Natural killer cell (primary cell): ENCODE data around the gene NAA35. TPM values are rescaled to one million over a fixed set of nuclear protein-coding genes. Genes with fewer than 3 reads are reported as not detected.

Source experiments
- ATAC-seq, 3 donors: fragments of 150-1000 bp in 2 of 3; fragments of 200-7000 bp in 1 of 3; cut with Tn5 transposase; 1 replicate in 1 of 3; 2 replicates in 2 of 3; pipeline ENCODE4 v1.10.0; 2021; ENCODE audit warnings: mild to moderate bottlenecking in 2 of 3, moderate library complexity in 2 of 3
- DNase-seq, 2 donors: peaks; one replicate each; pipeline versions ENCODE4 v3.0.0 to v3.0.0-alpha.2; 2013 to 2021; ENCODE audit warnings: mixed read lengths in 1 of 2
- H3K27ac ChIP-seq: one replicate; pipeline ENCODE4 v1.5.1; 2013; ENCODE audit warnings: mild to moderate bottlenecking, low read length
- H3K27me3 ChIP-seq: one replicate; pipeline ENCODE4 v1.6.1; 2013; ENCODE audit warnings: low read length; ENCODE audit not compliant: control insufficient read depth, insufficient read depth
- H3K36me3 ChIP-seq: one replicate; pipeline ENCODE4 v1.6.1; 2013; ENCODE audit warnings: low read length; ENCODE audit not compliant: control insufficient read depth, insufficient read depth
- H3K4me1 ChIP-seq: one replicate; pipeline ENCODE4 v1.6.1; 2013; ENCODE audit warnings: low read length; ENCODE audit not compliant: control insufficient read depth, insufficient read depth
- H3K4me3 ChIP-seq: one replicate; pipeline ENCODE4 v1.5.1; 2013; ENCODE audit warnings: low read length
- H3K9me3 ChIP-seq: one replicate; pipeline ENCODE4 v1.6.1; 2013; ENCODE audit warnings: low read length; ENCODE audit not compliant: control insufficient read depth, insufficient read depth
- H3K27ac Mint-ChIP-seq, 2 donors: one replicate each; pipeline ENCODE4 v1.8.0; 2022; ENCODE audit warnings: mild to moderate bottlenecking in 2 of 2, mixed read lengths in 2 of 2, moderate library complexity in 1 of 2
- H3K27me3 Mint-ChIP-seq, 2 donors: one replicate each; pipeline ENCODE4 v1.8.0; 2022; ENCODE audit warnings: low read depth in 2 of 2, mixed read lengths in 2 of 2
- H3K36me3 Mint-ChIP-seq: one replicate; pipeline ENCODE4 v1.8.0; 2022; ENCODE audit warnings: mixed read lengths
- H3K4me1 Mint-ChIP-seq, 2 donors: one replicate each; pipeline ENCODE4 v1.8.0; 2022; ENCODE audit warnings: mixed read lengths in 2 of 2
- H3K4me3 Mint-ChIP-seq: one replicate; pipeline ENCODE4 v1.8.0; 2022; ENCODE audit warnings: mild to moderate bottlenecking, moderate library complexity, mixed read lengths
- H3K9me3 Mint-ChIP-seq, 2 donors: one replicate each; pipeline ENCODE4 v1.8.0; 2022; ENCODE audit warnings: mixed read lengths in 2 of 2
- WGBS: methylation state at CpG from one replicate; pipeline ENCODE4 v1.1.7; 2013; ENCODE audit warnings: missing lambda C conversion rate; ENCODE audit not compliant: insufficient coverage; 5-methylcytosine and 5-hydroxymethylcytosine counted together
- intact Hi-C: fragments of 100-400 bp; cut with micrococcal nuclease; formaldehyde crosslinking; loops from one replicate; pipeline ENCODE4 v1.14.2; 2022
- total RNA-seq, 4 donors: library from RNA; stranded (reverse); fragments of 120-200 nt in 1 of 4; gene quantifications; one replicate each; pipeline versions ENCODE4 v1.2.3 to v1.2.4, GENCODE V29; 2013 to 2022
- TF ChIP-seq, protein P1 (sequence below): fragments of 200-600 bp; IDR thresholded peaks from one replicate; pipeline ENCODE4 v1.8.0; 2022; ENCODE audit warnings: antibody characterized with exemption

Gene NAA35
- total RNA-seq, 3 donors from 2014 or later (not counting 1 experiment from before 2014, with no cell fraction given), result 19.9 to 27.6 (median 21.0) TPM

DNA sequence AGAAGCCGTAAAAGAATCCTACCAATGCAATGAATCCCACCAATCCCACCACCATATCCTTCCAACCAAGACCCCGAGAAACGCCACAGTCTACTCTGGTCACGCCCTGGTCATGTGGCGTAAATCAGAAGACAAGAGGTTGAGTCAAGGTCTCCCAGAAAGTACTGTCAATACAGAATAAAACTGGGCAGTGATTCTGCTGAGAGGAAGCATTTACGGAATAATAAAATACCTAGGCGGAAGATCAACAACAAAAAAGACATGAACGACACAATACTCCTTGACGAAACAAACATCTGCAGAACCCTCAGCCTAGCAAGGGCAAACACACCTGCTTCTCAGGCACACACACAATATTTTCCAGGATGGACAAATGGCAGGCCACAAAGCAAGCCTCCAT is 95.6 kb downstream of the NAA35 start:
- H3K4me3 Mint-ChIP-seq, result no peak overlapping the region
- intact Hi-C loops, result no loop called here
- no peaks in the 10 kb centered on the region for H3K36me3 Mint-ChIP-seq
- WGBS, result 95% methylated on average over 9 of the region's 9 CpGs
- no peaks in the 10 kb centered on the region for H3K27me3 ChIP-seq
- no peaks in the 10 kb centered on the region for H3K4me1 Mint-ChIP-seq
- TF ChIP-seq, protein P1, sequence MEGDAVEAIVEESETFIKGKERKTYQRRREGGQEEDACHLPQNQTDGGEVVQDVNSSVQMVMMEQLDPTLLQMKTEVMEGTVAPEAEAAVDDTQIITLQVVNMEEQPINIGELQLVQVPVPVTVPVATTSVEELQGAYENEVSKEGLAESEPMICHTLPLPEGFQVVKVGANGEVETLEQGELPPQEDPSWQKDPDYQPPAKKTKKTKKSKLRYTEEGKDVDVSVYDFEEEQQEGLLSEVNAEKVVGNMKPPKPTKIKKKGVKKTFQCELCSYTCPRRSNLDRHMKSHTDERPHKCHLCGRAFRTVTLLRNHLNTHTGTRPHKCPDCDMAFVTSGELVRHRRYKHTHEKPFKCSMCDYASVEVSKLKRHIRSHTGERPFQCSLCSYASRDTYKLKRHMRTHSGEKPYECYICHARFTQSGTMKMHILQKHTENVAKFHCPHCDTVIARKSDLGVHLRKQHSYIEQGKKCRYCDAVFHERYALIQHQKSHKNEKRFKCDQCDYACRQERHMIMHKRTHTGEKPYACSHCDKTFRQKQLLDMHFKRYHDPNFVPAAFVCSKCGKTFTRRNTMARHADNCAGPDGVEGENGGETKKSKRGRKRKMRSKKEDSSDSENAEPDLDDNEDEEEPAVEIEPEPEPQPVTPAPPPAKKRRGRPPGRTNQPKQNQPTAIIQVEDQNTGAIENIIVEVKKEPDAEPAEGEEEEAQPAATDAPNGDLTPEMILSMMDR, result no peak
- no peak overlapping the region for H3K4me3 ChIP-seq
- no peak overlapping the region for H3K27ac ChIP-seq
- no peaks in the 10 kb centered on the region for H3K27me3 Mint-ChIP-seq
- H3K4me1 ChIP-seq, result no peaks in the 10 kb centered on the region
- no peaks in the 10 kb centered on the region for H3K36me3 ChIP-seq
- H3K27ac Mint-ChIP-seq, result no peak overlapping the region
- H3K9me3 Mint-ChIP-seq, result no peaks in the 10 kb centered on the region
- DNase-seq, result no peak
- H3K9me3 ChIP-seq, result no peaks in the 10 kb centered on the region
- ATAC-seq, result no peak

DNA sequence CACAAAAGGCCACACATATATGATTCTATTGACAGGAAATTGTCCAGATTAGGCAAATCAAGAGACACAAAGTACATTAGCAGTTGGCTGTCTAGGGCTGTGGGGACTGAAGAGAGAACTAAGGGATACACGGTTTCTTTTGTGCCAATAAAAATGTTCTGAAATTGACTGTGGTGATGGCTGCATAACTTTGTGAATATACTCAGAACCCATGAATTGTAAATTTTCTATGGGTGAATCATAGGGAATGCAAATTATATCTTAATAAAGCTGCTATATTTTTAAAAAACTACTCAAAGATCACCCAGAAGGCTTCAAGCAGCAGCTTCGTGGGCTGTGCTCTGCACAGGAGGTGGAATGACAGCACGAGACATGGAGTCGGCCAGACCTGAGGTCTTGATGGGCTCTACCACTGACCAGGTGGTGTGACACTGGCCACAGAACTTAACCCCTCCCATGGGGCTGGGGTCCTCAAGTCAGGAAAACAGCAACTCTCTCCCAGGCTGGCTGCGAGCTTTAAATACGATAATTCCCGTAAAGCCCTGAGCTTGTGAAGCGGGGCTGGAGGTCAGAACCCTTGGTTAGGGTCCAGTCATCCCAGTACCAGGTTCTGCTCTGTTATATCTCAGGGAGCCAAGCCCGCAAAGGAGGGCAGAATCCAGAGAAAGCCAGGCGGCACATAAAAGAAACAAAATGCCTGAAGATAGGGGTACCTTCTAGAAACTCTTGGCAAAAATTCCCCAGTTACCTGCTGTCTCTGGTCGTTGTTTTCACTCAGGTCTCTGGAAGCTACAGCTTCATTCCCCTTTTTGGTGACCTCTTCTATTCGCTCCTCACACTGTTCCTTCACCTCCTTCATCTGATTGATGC is 99.3 kb downstream of the NAA35 start:
- no peak overlapping the region for H3K4me3 Mint-ChIP-seq
- no peaks in the 10 kb centered on the region for H3K36me3 ChIP-seq
- ATAC-seq (no peak), DNase-seq (no peak)
- no peaks in the 10 kb centered on the region for H3K27me3 Mint-ChIP-seq
- no peaks in the 10 kb centered on the region for H3K36me3 Mint-ChIP-seq
- WGBS, result 87% methylated on average over 12 of the region's 12 CpGs
- no peak overlapping the region for H3K27ac ChIP-seq
- no peaks in the 10 kb centered on the region for H3K9me3 ChIP-seq
- TF ChIP-seq, protein P1, result no peak
- intact Hi-C loops, result no loop called here
- H3K27ac Mint-ChIP-seq, result no peak overlapping the region
- H3K4me1 ChIP-seq, result no peaks in the 10 kb centered on the region
- H3K4me1 Mint-ChIP-seq, result no peaks in the 10 kb centered on the region
- no peaks in the 10 kb centered on the region for H3K27me3 ChIP-seq
- H3K9me3 Mint-ChIP-seq, result no peaks in the 10 kb centered on the region
- no peak overlapping the region for H3K4me3 ChIP-seq

DNA sequence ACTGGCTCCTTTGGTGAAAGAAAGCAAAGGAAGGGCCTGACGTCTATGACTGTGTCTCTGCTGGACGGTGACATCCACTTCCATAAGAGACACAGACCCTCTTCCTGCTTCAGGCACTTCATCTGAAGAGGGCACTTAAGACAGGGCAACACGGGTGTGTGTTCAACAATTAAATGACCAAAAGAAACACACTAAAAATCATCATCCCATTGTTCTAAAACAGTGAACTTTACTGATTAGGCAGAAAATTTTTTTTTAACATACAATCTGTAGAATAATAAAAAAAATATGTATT is 99.9 kb downstream of the NAA35 start:
- Histone ChIP-seq H3K27ac (no peak overlapping the region), H3K4me3 (no peak overlapping the region), H3K4me1 (no peaks in the 10 kb centered on the region), H3K9me3 (no peaks in the 10 kb centered on the region), H3K27me3 (no peaks in the 10 kb centered on the region), H3K36me3 (no peaks in the 10 kb centered on the region)
- Mint-ChIP-seq H3K4me3 (no peak overlapping the region), H3K9me3 (no peaks in the 10 kb centered on the region), H3K27me3 (no peaks in the 10 kb centered on the region), H3K27ac (no peak overlapping the region), H3K4me1 (no peaks in the 10 kb centered on the region), H3K36me3 (no peaks in the 10 kb centered on the region)
- TF ChIP-seq, protein P1, result no peak
- WGBS, result 87% methylated on average over 3 of the region's 3 CpGs
- intact Hi-C loops, result no loop called here
- DNase-seq (no peak), ATAC-seq (no peak)

DNA sequence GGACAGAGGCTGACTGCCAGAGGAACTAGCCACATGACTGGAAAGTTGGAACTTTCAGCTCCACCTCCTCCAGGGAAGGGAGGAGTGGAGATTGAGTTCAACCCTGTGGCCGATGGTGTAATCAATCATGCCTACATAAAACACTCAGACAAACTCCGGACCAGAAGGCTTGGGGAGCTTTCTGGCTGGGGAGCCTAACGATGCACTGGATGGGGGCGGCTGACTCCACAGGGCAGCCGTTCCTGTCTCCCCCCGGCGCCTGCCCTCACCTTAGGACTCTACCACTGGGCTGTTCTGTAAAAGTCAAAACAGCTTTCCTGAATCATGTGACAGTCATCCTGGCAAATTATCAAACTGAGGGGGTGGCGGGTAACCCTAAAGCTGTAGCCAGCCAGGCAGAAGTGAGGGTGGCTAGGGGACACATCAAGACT is 100.4 kb downstream of the NAA35 start:
- ATAC-seq (no peak), DNase-seq (no peak)
- no peaks in the 10 kb centered on the region for H3K9me3 ChIP-seq
- no peaks in the 10 kb centered on the region for H3K4me1 ChIP-seq
- intact Hi-C loops, result no loop called here
- H3K27me3 ChIP-seq, result no peaks in the 10 kb centered on the region
- H3K36me3 ChIP-seq, result no peaks in the 10 kb centered on the region
- Mint-ChIP-seq H3K9me3 (no peaks in the 10 kb centered on the region), H3K27me3 (no peaks in the 10 kb centered on the region), H3K4me3 (no peak overlapping the region), H3K4me1 (no peaks in the 10 kb centered on the region), H3K27ac (no peak overlapping the region), H3K36me3 (no peaks in the 10 kb centered on the region)
- H3K27ac ChIP-seq, result no peak overlapping the region
- 91% methylated on average over 8 of the region's 8 CpGs for WGBS
- no peak overlapping the region for H3K4me3 ChIP-seq
- TF ChIP-seq, protein P1, result no peak
